ENCODE data around the gene SLC5A12.

SLC5A12 gene

GRCh38 chr11:26715133-26715532 is 6.7 kb downstream of the SLC5A12 start:
- Histone ChIP-seq H3K9me3 (ENCODE audit: control insufficient read depth, low read length) (no peaks in the 10 kb centered on the region), H3K27me3 (ENCODE audit: control insufficient read depth, insufficient read depth, low read length) (no peaks in the 10 kb centered on the region), H3K4me3 (ENCODE audit: low read length) (no peak overlapping the region), H3K36me3 (ENCODE audit: control insufficient read depth, insufficient read depth, low read length) (no peaks in the 10 kb centered on the region), H3K9ac (ENCODE audit: low read length) (no peak overlapping the region), H3K4me1 (ENCODE audit: control insufficient read depth, insufficient read depth, low read length) (no peaks in the 10 kb centered on the region)

GRCh38 chr11:26712497-26712896 is 9.4 kb downstream of the SLC5A12 start:
- Histone ChIP-seq H3K36me3 (ENCODE audit: control insufficient read depth, insufficient read depth, low read length) (no peaks in the 10 kb centered on the region), H3K4me1 (ENCODE audit: control insufficient read depth, insufficient read depth, low read length) (no peaks in the 10 kb centered on the region)

DNA sequence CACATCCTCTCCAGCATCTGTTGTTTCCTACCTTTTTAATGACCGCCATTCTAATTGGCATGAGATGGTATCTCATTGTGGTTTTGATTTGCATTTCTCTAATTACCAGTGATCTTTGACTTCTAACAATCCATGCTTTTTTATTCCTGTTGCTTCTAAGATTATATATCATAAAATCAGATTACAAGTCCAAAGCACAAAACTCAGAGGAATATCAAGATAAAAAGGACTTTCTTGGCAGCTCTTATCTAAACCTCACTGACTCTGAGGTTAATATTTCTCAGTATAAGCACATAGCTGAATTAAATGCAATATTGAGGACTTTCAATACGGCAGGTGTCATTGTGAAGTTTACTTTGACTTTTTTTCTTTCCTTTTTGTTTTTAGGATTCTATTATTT is 11.4 kb downstream of the SLC5A12 start:
- Histone ChIP-seq H3K36me3 (ENCODE audit: control insufficient read depth, insufficient read depth, low read length) (no peaks in the 10 kb centered on the region), H3K9me3 (ENCODE audit: control insufficient read depth, low read length) (no peaks in the 10 kb centered on the region), H3K4me1 (ENCODE audit: control insufficient read depth, insufficient read depth, low read length) (no peaks in the 10 kb centered on the region), H3K4me3 (ENCODE audit: low read length) (no peak overlapping the region), H3K27me3 (ENCODE audit: control insufficient read depth, insufficient read depth, low read length) (no peaks in the 10 kb centered on the region), H3K9ac (ENCODE audit: low read length) (no peak overlapping the region)

More at GRCh38 chr11:26712497-26712896, 9.4 kb downstream of the SLC5A12 start:
- Histone ChIP-seq H3K9ac (ENCODE audit: low read length) (no peak overlapping the region), H3K4me3 (ENCODE audit: low read length) (no peak overlapping the region), H3K27me3 (ENCODE audit: control insufficient read depth, insufficient read depth, low read length) (no peaks in the 10 kb centered on the region), H3K9me3 (ENCODE audit: control insufficient read depth, low read length) (no peaks in the 10 kb centered on the region)

- Histone ChIP-seq H3K4me1 (ENCODE audit: control insufficient read depth, insufficient read depth, low read length) (no peaks in the 10 kb centered on the region), H3K9me3 (ENCODE audit: control insufficient read depth, low read length) (no peaks in the 10 kb centered on the region), H3K4me3 (ENCODE audit: low read length) (no peak overlapping the region), H3K36me3 (ENCODE audit: control insufficient read depth, insufficient read depth, low read length) (no peaks in the 10 kb centered on the region), H3K27me3 (ENCODE audit: control insufficient read depth, insufficient read depth, low read length) (no peaks in the 10 kb centered on the region), H3K9ac (ENCODE audit: low read length) (no peak overlapping the region)
Observed at GRCh38 chr11:26708736-26709456, 13.0 kb downstream of the SLC5A12 start.

DNA sequence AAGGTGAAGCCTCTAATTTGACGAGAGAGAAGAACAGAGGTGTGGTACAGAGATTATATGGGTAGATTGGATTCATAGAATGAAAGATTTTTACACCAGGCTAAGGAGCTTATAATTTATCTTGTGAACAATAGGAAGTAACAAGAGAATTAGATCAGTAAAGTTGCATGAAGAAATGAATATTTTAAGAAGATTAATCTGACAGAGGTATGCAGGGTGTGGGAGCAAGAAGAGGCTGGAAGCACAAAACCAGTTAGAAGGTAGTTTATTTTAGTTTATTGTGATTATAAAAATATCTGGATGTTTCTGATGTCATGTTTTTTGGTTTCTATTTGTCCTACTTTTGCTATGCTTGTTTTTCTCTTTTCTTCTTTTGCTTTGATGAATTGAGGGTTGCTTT is 15.7 kb downstream of the SLC5A12 start:
- no peaks in the 10 kb centered on the region for H3K9me3 ChIP-seq (ENCODE audit: control insufficient read depth, low read length)
- no peak overlapping the region for H3K9ac ChIP-seq (ENCODE audit: low read length)
- H3K27me3 ChIP-seq (ENCODE audit: control insufficient read depth, insufficient read depth, low read length): no peaks in the 10 kb centered on the region
- peaks cover 10% of the 10 kb centered on the region for H3K4me1 ChIP-seq (ENCODE audit: control insufficient read depth, insufficient read depth, low read length)
- no peak overlapping the region for H3K4me3 ChIP-seq (ENCODE audit: low read length)
- no peaks in the 10 kb centered on the region for H3K36me3 ChIP-seq (ENCODE audit: control insufficient read depth, insufficient read depth, low read length)

GRCh38 chr11:26704249-26704648 is 17.6 kb downstream of the SLC5A12 start:
- no peaks in the 10 kb centered on the region for H3K36me3 ChIP-seq (ENCODE audit: control insufficient read depth, insufficient read depth, low read length)
- H3K27me3 ChIP-seq (ENCODE audit: control insufficient read depth, insufficient read depth, low read length): no peaks in the 10 kb centered on the region
- H3K4me3 ChIP-seq (ENCODE audit: low read length): no peak overlapping the region
- peaks cover 10% of the 10 kb centered on the region for H3K4me1 ChIP-seq (ENCODE audit: control insufficient read depth, insufficient read depth, low read length)
- H3K9ac ChIP-seq (ENCODE audit: low read length): no peak overlapping the region
- H3K9me3 ChIP-seq (ENCODE audit: control insufficient read depth, low read length): no peaks in the 10 kb centered on the region

- Histone ChIP-seq H3K4me3 (ENCODE audit: low read length) (no peak overlapping the region), H3K9me3 (ENCODE audit: control insufficient read depth, low read length) (no peaks in the 10 kb centered on the region), H3K4me1 (ENCODE audit: control insufficient read depth, insufficient read depth, low read length) (peaks cover 10% of the 10 kb centered on the region), H3K36me3 (ENCODE audit: control insufficient read depth, insufficient read depth, low read length) (no peaks in the 10 kb centered on the region), H3K27me3 (ENCODE audit: control insufficient read depth, insufficient read depth, low read length) (no peaks in the 10 kb centered on the region), H3K9ac (ENCODE audit: low read length) (no peak overlapping the region)
Observed at GRCh38 chr11:26703411-26704191, 18.3 kb downstream of the SLC5A12 start.

DNA sequence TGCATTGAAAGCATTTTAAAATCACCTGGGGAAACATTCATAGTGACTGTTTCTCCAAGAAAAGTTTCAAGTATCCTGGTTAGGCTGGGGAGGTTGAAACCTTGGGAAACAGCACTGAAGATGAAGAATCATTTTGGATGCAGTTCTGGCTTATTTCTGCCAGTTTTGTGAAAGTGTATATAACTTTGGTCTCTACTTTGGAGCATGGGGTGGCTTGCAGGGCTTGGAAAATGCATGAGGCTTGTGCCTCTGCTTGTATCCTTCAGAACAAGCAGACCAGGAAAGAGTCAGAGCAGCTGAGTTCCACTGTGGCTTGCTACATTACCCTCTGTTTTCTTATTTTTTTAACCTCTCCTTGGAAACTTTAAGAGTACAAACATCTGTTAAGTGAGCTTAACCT is 19.5 kb downstream of the SLC5A12 start:
- no peaks in the 10 kb centered on the region for H3K27me3 ChIP-seq (ENCODE audit: control insufficient read depth, insufficient read depth, low read length)
- H3K36me3 ChIP-seq (ENCODE audit: control insufficient read depth, insufficient read depth, low read length): no peaks in the 10 kb centered on the region
- H3K4me3 ChIP-seq (ENCODE audit: low read length): no peak overlapping the region
- H3K4me1 ChIP-seq (ENCODE audit: control insufficient read depth, insufficient read depth, low read length): peaks cover 10% of the 10 kb centered on the region
- no peaks in the 10 kb centered on the region for H3K9me3 ChIP-seq (ENCODE audit: control insufficient read depth, low read length)
- H3K9ac ChIP-seq (ENCODE audit: low read length): no peak overlapping the region

- Histone ChIP-seq H3K9me3 (ENCODE audit: control insufficient read depth, low read length) (no peaks in the 10 kb centered on the region), H3K4me3 (ENCODE audit: low read length) (no peak overlapping the region), H3K4me1 (ENCODE audit: control insufficient read depth, insufficient read depth, low read length) (peaks cover 10% of the 10 kb centered on the region), H3K27me3 (ENCODE audit: control insufficient read depth, insufficient read depth, low read length) (no peaks in the 10 kb centered on the region), H3K36me3 (ENCODE audit: control insufficient read depth, insufficient read depth, low read length) (no peaks in the 10 kb centered on the region), H3K9ac (ENCODE audit: low read length) (no peak overlapping the region)
Observed at GRCh38 chr11:26700574-26701235, 21.2 kb downstream of the SLC5A12 start.

GRCh38 chr11:26698224-26698623 is 23.6 kb downstream of the SLC5A12 start:
- H3K36me3 ChIP-seq (ENCODE audit: control insufficient read depth, insufficient read depth, low read length): no peaks in the 10 kb centered on the region
- no peaks in the 10 kb centered on the region for H3K9me3 ChIP-seq (ENCODE audit: control insufficient read depth, low read length)
- no peak overlapping the region for H3K4me3 ChIP-seq (ENCODE audit: low read length)
- peaks cover 4% of the 10 kb centered on the region for H3K4me1 ChIP-seq (ENCODE audit: control insufficient read depth, insufficient read depth, low read length)
- H3K27me3 ChIP-seq (ENCODE audit: control insufficient read depth, insufficient read depth, low read length): no peaks in the 10 kb centered on the region
- no peak overlapping the region for H3K9ac ChIP-seq (ENCODE audit: low read length)

DNA sequence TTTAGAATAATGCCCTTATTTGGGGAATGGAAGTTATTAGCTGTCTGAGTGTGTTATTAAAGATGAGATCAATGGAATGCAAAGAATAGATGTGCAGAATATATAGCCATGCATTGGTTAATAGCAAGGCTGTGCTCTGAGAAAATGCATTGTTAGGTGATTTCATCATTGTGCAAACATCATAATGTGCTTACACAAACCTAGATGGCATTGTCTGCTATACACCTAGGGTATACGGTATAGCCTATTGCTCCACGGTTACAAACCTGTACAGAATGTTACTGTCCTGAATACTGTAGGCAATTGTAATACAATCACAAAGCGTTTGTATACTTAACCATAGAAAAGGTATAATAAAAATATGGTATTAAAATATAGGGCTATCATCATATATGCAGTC is 25.5 kb downstream of the SLC5A12 start:
- no peak overlapping the region for H3K4me3 ChIP-seq (ENCODE audit: low read length)
- H3K9ac ChIP-seq (ENCODE audit: low read length): no peak overlapping the region
- H3K9me3 ChIP-seq (ENCODE audit: control insufficient read depth, low read length): no peaks in the 10 kb centered on the region
- H3K4me1 ChIP-seq (ENCODE audit: control insufficient read depth, insufficient read depth, low read length): no peaks in the 10 kb centered on the region
- no peaks in the 10 kb centered on the region for H3K36me3 ChIP-seq (ENCODE audit: control insufficient read depth, insufficient read depth, low read length)
- no peaks in the 10 kb centered on the region for H3K27me3 ChIP-seq (ENCODE audit: control insufficient read depth, insufficient read depth, low read length)

DNA sequence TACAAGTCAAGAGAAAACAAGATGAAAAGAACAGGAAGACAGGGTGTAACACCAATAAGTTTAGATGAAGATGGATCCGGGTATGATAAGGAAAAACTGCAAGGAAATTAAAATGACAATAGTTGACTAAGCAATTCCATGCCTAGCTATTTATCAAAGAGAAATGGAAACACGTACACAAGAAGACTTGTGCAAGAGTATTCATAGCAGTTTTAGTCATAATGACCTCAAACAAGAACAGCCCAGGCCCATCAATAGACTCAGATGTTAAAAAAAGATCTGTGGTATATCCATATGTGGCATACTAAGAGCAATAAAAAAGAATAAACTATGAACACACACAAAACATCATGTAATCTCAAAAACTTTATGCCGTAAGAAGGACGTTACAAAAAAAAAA is 33.2 kb downstream of the SLC5A12 start:
- no peaks in the 10 kb centered on the region for H3K36me3 ChIP-seq (ENCODE audit: control insufficient read depth, insufficient read depth, low read length)
- no peaks in the 10 kb centered on the region for H3K9me3 ChIP-seq (ENCODE audit: control insufficient read depth, low read length)

More for the DNA sequence above, 33.2 kb downstream of the SLC5A12 start:
- Histone ChIP-seq H3K4me1 (ENCODE audit: control insufficient read depth, insufficient read depth, low read length) (no peaks in the 10 kb centered on the region), H3K4me3 (ENCODE audit: low read length) (no peak overlapping the region), H3K9ac (ENCODE audit: low read length) (no peak overlapping the region), H3K27me3 (ENCODE audit: control insufficient read depth, insufficient read depth, low read length) (no peaks in the 10 kb centered on the region)

Measured in mucosa of stomach (tissue), 1 donor.